Measurements from ENCODE around the gene SSX2IP.

DNA sequence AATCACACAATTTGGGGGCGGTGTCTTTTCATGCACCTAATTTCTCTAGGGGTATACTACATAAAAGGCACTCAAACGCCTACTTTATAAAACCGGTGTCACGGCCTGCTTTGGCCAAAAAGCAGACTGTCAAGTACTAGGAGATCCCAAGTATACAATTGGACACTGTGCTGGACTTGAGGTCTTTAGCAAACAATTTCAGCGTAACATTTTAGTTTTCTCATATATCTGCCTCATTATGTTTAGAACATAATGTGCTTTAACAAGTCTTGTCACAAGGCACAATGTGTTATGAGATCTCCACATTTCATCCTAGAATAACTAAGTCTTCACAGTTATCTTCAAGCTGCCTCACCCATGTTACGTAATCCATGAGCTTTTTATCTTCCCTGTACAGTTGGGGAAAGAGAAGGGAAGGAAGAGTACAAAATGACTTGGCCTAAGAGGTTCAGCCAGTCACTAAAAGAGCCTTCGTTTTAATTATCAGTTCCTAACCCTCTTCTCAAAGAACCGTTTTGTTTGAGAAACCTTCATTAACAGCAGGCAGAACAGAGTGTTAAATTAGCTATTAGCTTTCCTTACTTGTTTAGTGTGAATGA, 1.7 kb downstream of the SSX2IP start:
- TF ChIP-seq POLR2AphosphoS5 (IDR thresholded peaks at IDR 0.05; ENCODE audit: low read depth), result no peak
- TF ChIP-seq, protein P1, sequence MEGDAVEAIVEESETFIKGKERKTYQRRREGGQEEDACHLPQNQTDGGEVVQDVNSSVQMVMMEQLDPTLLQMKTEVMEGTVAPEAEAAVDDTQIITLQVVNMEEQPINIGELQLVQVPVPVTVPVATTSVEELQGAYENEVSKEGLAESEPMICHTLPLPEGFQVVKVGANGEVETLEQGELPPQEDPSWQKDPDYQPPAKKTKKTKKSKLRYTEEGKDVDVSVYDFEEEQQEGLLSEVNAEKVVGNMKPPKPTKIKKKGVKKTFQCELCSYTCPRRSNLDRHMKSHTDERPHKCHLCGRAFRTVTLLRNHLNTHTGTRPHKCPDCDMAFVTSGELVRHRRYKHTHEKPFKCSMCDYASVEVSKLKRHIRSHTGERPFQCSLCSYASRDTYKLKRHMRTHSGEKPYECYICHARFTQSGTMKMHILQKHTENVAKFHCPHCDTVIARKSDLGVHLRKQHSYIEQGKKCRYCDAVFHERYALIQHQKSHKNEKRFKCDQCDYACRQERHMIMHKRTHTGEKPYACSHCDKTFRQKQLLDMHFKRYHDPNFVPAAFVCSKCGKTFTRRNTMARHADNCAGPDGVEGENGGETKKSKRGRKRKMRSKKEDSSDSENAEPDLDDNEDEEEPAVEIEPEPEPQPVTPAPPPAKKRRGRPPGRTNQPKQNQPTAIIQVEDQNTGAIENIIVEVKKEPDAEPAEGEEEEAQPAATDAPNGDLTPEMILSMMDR (conservative IDR thresholded peaks at IDR 0.05; ENCODE audit: low read depth in 2 of 2), result no peak
